Ureter (tissue), 1 donor: ENCODE data around the gene DCTN5. TPM values are rescaled to one million over a fixed set of nuclear protein-coding genes. Genes with fewer than 3 reads are reported as not detected.

ENCODE experiments used
- total RNA-seq: library from RNA; stranded (reverse); gene quantifications from one replicate; pipeline ENCODE4 v1.2.4, GENCODE V29; 2023
- donor health status: DM: yes; HTN: yes; CAD: no.

Gene DCTN5
- total RNA-seq, 1 donor from 2014 or later: 76.8 TPM

Other genes starting within 250 kb of the DCTN5 start
- 45.6 TPM for gene COG7, start 188.3 kb upstream of the DCTN5 start, total RNA-seq
- gene GGA2, start 131.0 kb upstream of the DCTN5 start, total RNA-seq: 99.4 TPM
- gene EARS2, start 84.1 kb upstream of the DCTN5 start, total RNA-seq: 45.6 TPM
- 51.3 TPM for gene UBFD1, start 83.7 kb upstream of the DCTN5 start, total RNA-seq
- 60.1 TPM for gene NDUFAB1, start 45.1 kb upstream of the DCTN5 start, total RNA-seq
- 21.3 TPM for gene PALB2, start 156 bp upstream of the DCTN5 start, total RNA-seq
- 2.1 TPM for gene PLK1, start 37.4 kb downstream of the DCTN5 start, total RNA-seq
- 87.6 TPM for gene ERN2, start 71.8 kb downstream of the DCTN5 start, total RNA-seq
- 7.9 TPM for gene CHP2, start 113.6 kb downstream of the DCTN5 start, total RNA-seq
- 14.3 TPM for gene PRKCB, start 194.5 kb downstream of the DCTN5 start, total RNA-seq